ENCODE results near the gene CEP43. TPM values are rescaled to one million over a fixed set of nuclear protein-coding genes. Genes with fewer than 3 reads are reported as not detected.

The CEP43 gene
- total RNA-seq, 1 experiment from 2014 or later = 19.7 TPM

GRCh38 chr6:167013946-167014345 lies 14.7 kb downstream of the CEP43 start:
- Histone ChIP-seq H3F3A (ENCODE audit: insufficient read depth, low read depth) (no peaks in the 10 kb centered on the region), H4K20me1 (ENCODE audit: insufficient read depth) (no peaks in the 10 kb centered on the region; the same call in 1 of the 2 replicates), H3K4me2 (no peak overlapping the region), H3K27me3 (ENCODE audit: insufficient read depth, low read depth) (no peaks in the 10 kb centered on the region), H3K27ac (no peak overlapping the region), H2AFZ (no peak overlapping the region), H3K4me1 (replicated peaks; ENCODE audit: insufficient read depth) (no peaks in the 10 kb centered on the region), H3K9me3 (ENCODE audit: insufficient read depth, low read depth) (no peaks in the 10 kb centered on the region), H3K36me3 (ENCODE audit: low read depth) (peaks cover 16% of the 10 kb centered on the region; the same call in 1 of the 2 replicates), H3K4me3 (no peak overlapping the region), H3K9me2 (ENCODE audit: insufficient read depth) (no peaks in the 10 kb centered on the region), H3K79me2 (ENCODE audit: low read depth) (no peaks in the 10 kb centered on the region)
- CTCF ChIA-PET = no interaction called here
- DNase-seq = no peak
- BruUV-seq (replicated peaks) = no TSS peak
- no peak for TF ChIP-seq EZH2 (IDR thresholded peaks at IDR 0.05; ENCODE audit: low read depth)
- TF ChIP-seq CTCF (conservative IDR thresholded peaks at IDR 0.05) = no peak
- intact Hi-C loops (cut with micrococcal nuclease; ENCODE audit: unreplicated experiment) = no loop called here
- POLR2A ChIA-PET (ENCODE audit: unreplicated experiment) = no interaction called here

- DNase-seq = no peak
- no peak overlapping the region for H3K4me3 ChIP-seq
- H3K9me3 ChIP-seq (ENCODE audit: insufficient read depth, low read depth) = no peaks in the 10 kb centered on the region
- no peaks in the 10 kb centered on the region for H3K4me1 ChIP-seq (replicated peaks; ENCODE audit: insufficient read depth)
- no peaks in the 10 kb centered on the region for H3K27me3 ChIP-seq (ENCODE audit: insufficient read depth, low read depth)
- no peak overlapping the region for H2AFZ ChIP-seq
- no peak overlapping the region for H3K4me2 ChIP-seq
- no peaks in the 10 kb centered on the region for H3K79me2 ChIP-seq (ENCODE audit: low read depth)
- TF ChIP-seq EZH2 (IDR thresholded peaks at IDR 0.05; ENCODE audit: low read depth) = no peak
- TF ChIP-seq CTCF (conservative IDR thresholded peaks at IDR 0.05) = no peak
- no peaks in the 10 kb centered on the region; the same call in 1 of the 2 replicates for H4K20me1 ChIP-seq (ENCODE audit: insufficient read depth)
- ChIA-PET CTCF (no interaction called here), POLR2A (ENCODE audit: unreplicated experiment) (no interaction called here)
- BruUV-seq (replicated peaks) = no TSS peak
- H3K27ac ChIP-seq = no peak overlapping the region
- no peaks in the 10 kb centered on the region for H3F3A ChIP-seq (ENCODE audit: insufficient read depth, low read depth)
- H3K9me2 ChIP-seq (ENCODE audit: insufficient read depth) = no peaks in the 10 kb centered on the region
- H3K36me3 ChIP-seq (ENCODE audit: low read depth) = peaks cover 13% of the 10 kb centered on the region
- intact Hi-C loops (cut with micrococcal nuclease; ENCODE audit: unreplicated experiment) = no loop called here
Observed at GRCh38 chr6:167015302-167015701, 16.1 kb downstream of the CEP43 start.

GRCh38 chr6:167020206-167020605 lies 21.0 kb downstream of the CEP43 start:
- Histone ChIP-seq H2AFZ (no peak overlapping the region), H3K4me1 (replicated peaks; ENCODE audit: insufficient read depth) (no peaks in the 10 kb centered on the region), H3K27me3 (ENCODE audit: insufficient read depth, low read depth) (no peaks in the 10 kb centered on the region), H3K79me2 (ENCODE audit: low read depth) (no peaks in the 10 kb centered on the region), H3K9me3 (ENCODE audit: insufficient read depth, low read depth) (no peaks in the 10 kb centered on the region), H4K20me1 (ENCODE audit: insufficient read depth) (no peaks in the 10 kb centered on the region), H3K9me2 (ENCODE audit: insufficient read depth) (no peaks in the 10 kb centered on the region), H3K4me3 (no peak overlapping the region), H3K4me2 (no peak overlapping the region), H3F3A (ENCODE audit: insufficient read depth, low read depth) (no peaks in the 10 kb centered on the region), H3K36me3 (ENCODE audit: low read depth) (no peaks in the 10 kb centered on the region; the same call in none of the 2 replicates), H3K27ac (no peak overlapping the region)
- BruUV-seq (replicated peaks) = no TSS peak
- DNase-seq = no peak
- TF ChIP-seq CTCF (conservative IDR thresholded peaks at IDR 0.05) (no peak), EZH2 (IDR thresholded peaks at IDR 0.05; ENCODE audit: low read depth) (no peak)
- POLR2A ChIA-PET (ENCODE audit: unreplicated experiment) = no interaction called here
- CTCF ChIA-PET = no interaction called here
- intact Hi-C loops (cut with micrococcal nuclease; ENCODE audit: unreplicated experiment) = no loop called here
